Peyer's patch (tissue), 4 donors: ENCODE results near the gene CTRB2.

Experiments
- CTCF ChIP-seq, 6 experiments: fragments of 450-650 bp in 4 of 6; fragments of 200-600 bp in 2 of 6; sonication (generic) in 1 of 6; IDR thresholded peaks; one replicate each; pipeline ENCODE4 v1.5.1; 2017 to 2019; ENCODE audit warnings: antibody characterized with exemption in 6 of 6, mild to moderate bottlenecking in 3 of 6, moderate library complexity in 1 of 6
- POLR2A ChIP-seq, 2 donors: fragments of 450-650 bp; IDR thresholded peaks; one replicate each; pipeline ENCODE4 v1.5.1; 2017; ENCODE audit warnings: antibody characterized with exemption in 2 of 2, mild to moderate bottlenecking in 2 of 2, moderate library complexity in 2 of 2

DNA sequence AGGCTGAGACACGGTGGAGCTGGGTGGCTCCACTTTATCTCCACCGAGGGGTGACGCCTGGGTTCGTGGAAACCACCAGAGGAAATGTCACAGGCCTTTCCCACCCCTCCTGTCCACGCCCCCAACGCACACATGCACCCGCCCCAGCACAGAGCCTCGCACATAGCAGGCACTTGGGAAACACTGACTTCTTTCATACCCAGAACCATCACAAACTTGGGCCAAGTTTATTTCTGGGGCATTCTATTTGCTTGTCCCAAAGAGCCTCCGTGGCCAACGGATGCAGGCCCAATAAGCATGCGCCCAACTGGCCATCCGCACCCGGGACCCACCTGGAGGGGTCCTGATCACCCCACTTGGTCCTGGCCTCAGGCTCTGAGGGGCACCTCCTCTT is 41.2 kb upstream of the CTRB2 start:
- no peak for TF ChIP-seq CTCF (IDR thresholded peaks at IDR 0.05)
- TF ChIP-seq POLR2A (IDR thresholded peaks at IDR 0.05): no peak
